Hippocampal formation (tissue), 2 donors: ENCODE measurements around the gene SPINDOC.
"Not testable (repeated sequence)": the region's sequence is repeated elsewhere in the genome, so short reads cannot be mapped to it uniquely, and the experiment has no call there.

Experiments
- DNase-seq, 2 donors: peaks; one replicate each; lab custom pipeline; 2025; lab: John Stamatoyannopoulos, UW

Gene SPINDOC

DNA sequence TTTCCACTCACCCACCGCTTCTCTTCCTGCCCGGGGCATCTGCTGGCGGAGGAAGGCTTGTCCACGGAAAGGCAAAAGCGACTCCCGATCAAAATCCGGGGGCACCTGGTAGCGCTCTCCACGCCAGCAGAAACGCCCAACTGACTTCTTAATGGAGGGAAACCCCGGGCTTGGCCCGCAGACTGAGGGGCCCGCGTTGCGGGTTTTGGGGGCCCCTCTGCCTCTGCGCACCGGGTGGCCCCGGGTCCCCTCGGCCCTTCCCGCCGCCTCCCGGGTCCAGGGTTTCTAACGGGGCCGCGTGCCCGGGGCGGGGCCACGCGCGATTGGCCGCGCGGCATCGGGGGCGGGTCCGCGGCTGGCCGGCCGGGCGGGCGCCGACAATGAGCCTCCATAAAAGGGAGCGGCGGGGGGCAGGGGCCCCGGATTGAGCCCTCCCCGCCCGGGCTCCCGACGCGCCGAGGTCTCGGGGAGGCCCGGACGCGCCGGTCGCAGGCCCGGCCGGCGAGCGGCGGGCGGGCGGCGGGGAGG is at the start of gene SPINDOC:
Gene SPINDOC (plus strand): TSS at position 422 of the 528 bp plus-strand sequence. CDS start 231 bp downstream, outside the sequence.
- DNase-seq = peak; percentile 64 to 80

DNA sequence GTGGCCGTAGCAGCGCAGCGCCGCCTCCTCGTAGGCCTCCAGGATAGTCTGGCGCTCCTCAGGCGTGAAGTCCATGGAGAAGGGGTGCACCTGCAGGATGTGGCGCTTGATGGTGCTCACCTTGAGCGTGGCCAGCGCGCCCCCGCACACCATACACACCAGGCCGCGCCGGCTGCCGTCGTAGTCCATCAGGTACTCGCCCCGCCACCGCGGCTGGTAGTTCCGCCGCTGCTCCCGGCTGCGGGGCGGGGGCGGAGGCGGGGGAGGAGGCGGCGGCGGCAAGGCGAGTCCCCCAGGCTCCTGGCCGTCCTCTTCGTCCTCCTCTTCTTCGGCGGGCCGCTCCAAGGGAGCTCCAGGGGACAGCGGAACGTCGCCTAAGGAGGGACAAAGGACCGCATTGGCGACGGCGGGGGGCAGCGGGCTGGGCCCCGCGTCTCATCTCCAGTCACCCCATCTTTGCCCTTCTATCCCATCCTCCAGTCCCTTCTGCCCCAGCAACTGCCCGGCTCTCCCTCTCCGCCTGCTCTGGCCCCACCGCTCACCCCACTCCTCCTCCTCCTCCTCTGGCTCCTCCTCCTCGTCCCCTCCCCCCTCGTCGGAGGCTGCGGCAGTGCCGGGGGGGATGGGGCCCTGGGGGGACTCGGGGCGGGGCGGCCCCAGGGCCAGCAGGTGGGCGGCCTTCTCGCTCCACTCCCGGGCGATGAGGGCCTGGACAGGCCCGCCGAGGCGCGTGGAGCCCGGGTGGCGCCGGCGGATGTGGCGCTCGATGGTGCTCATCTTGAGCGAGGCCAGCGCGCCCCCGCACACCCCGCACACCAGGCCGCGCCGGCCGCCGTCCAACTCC is 49.5 kb upstream of the SPINDOC start:
- DNase-seq = no peak

DNA sequence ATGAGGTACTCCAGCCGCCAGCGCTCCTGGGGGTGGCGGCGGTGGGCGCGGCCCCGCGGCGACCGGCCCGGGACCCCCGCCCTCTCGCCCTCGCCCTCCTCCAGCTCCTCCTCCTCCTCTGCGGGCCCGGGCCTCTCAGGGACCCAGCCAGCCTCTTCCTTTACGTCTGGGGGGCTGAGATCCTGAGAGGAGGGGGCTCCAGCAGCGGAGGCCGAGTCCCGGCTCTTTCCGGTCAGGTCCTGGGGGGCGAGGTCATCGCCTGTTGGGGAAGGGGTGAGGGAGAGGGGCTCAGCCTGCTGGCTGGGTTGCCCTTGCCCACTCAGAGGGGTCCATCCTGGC is 48.9 kb upstream of the SPINDOC start:
- no peak for DNase-seq

GRCh38 chr11:63764679-63765647 is 48.3 kb upstream of the SPINDOC start:
- DNase-seq = no peak

- DNase-seq = no peak
Measured at GRCh38 chr11:63765688-63766241, 47.5 kb upstream of the SPINDOC start.

- no peak for DNase-seq
Measured at GRCh38 chr11:63766531-63767235, 46.6 kb upstream of the SPINDOC start.

DNA sequence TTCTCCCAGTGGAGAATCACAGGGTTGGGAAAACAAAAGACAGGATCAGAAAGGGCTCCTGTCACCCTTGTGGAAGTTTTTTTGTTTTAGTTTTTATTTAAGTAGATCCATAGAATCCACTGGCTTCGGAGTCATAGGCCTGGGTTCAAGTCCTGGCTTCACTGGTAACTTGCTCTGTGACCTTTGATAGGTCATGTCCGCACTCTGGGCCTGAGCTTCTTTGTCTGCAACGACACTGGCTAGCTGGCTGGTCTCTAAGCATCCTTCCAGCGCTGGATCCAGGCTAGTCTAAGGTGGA is 46.0 kb upstream of the SPINDOC start:
- no peak for DNase-seq

DNA sequence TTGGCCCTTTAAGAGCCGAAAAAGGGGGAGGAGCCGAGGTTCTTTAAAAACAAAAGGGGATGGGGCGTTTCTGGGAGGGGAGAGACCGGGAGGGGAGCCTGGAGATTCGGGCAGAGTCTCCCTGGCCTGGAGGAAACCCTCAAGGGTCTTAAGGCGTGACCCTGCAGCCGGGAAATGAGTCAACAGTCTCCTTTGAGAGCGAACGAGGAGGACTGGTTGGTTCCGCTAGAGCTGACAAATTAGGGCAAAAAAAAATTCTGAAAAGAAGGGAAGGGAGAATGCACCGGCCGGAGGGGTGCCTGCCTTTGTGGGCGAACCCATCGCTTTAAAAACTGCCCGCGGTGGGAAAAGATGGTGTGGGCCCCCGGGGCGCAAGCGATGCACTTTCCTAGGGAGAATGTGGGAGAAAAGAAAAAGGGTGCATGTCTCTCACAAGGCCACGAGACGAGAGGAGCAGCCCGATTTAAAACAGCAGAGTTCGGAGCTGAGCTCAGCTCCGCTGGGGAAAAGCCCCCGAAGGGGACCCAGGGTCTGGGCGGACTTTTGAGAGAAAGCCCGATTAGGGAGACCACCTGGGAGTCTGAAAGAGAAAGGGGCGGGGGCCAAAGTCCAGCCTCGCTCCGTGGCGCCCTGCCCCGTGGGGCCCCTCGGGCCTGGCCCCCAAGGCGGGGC is 45.6 kb upstream of the SPINDOC start:
- peak in 1 of 2 donors; percentile 51 for DNase-seq

DNA sequence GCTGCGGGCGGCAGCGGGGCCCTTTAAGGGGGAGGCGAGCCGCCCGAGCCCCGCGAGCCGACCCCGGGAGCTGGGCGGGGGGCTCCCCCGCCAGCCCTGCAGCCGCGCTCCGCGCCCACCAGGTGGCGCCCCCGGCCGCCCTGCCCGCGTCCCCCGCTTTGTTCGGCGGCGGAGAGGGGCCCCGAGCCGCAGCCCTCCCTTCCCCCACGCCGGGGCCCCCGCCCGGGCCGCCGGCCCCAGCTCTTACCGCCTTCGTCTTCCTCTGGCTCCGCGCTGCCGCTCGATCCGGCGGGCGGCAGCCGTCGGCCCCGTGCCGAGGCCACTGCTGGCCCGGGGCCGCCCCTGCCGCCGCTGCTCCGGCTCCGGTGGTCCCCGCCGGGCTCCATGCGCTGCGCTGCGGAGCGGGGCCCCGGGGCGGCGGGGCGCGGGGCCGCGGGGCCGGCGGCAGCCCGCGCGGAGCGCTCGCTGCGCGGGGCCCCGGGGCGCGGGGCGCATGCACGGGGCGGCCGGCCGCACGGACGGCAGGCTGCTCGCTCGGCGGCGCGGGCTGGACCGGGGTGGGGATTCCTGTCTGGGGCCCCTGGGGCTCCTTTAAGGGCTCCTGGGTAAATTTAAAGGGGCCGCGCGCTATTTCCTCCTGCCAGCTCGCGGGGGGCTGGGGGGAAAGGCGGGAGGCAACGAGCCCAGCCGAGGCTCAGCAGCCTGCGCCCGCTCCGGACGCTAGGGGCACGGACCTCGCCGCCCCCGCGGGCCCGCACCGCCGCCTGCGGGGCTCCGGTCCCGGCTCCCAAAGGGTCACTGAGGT is 44.8 kb upstream of the SPINDOC start, which contains the start of gene ZFTA:
Gene ZFTA (minus strand): TSS at position 539 of the 805 bp plus-strand sequence. CDS start 153 bp downstream, at position 386.
- peak in 1 of 2 donors; percentile 39 for DNase-seq

- DNase-seq = no peak
Measured at GRCh38 chr11:63769042-63769713, 44.1 kb upstream of the SPINDOC start.

DNA sequence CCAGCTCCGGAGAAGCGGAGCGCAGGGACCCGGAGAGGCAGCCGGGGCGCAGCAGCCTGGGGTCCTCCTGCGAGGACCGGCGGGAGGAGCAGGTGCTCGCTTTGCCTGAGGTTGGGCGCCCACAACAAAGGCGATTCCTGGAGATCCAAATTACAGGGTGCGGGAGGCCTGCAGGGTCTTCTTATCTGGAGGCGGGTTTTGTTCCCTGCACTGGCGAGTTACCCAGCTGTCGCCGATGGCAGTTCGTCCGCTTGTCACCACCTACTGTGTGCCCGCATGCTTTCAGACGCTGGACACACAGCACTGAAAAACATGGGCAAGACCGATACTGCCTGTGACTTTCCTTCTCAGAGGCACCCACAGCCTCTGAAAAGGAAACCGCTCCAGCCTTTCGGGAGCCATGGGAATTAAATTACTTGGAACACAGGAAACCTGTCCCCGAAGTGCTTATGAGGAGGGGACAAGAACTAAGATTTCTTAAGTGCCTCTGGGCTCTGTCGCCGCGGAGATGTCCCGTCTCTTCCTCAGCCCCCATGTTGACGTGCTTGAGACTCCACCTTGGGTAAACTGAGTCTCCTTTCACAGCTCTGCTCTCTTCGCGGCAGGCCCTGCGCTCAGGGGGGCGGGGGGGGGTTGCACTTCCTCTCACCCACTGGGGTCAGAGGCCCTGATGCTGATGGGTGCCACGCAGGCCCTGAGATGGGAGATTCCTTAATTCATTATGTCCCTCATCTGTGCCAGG is 43.4 kb upstream of the SPINDOC start:
- no peak for DNase-seq

DNA sequence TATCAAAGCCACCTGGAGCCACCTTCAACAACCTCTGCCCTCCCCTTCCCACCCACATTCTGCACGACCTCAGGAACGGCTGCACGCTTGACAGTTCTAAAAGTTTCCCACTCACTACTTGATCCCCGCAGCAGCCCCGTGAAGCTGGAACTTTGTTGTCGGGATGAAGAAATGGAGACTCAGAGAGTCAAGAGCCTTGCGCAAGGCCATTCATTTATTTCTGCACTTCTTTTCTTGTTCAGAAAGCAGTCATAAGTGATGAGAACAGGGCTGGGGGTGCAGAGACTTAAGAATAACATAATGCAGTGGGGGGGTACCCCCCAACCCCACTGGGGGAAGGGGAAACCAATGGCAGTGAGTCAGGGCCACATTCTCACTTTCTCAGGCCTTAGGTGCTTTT is 42.5 kb upstream of the SPINDOC start:
- no peak for DNase-seq

DNA sequence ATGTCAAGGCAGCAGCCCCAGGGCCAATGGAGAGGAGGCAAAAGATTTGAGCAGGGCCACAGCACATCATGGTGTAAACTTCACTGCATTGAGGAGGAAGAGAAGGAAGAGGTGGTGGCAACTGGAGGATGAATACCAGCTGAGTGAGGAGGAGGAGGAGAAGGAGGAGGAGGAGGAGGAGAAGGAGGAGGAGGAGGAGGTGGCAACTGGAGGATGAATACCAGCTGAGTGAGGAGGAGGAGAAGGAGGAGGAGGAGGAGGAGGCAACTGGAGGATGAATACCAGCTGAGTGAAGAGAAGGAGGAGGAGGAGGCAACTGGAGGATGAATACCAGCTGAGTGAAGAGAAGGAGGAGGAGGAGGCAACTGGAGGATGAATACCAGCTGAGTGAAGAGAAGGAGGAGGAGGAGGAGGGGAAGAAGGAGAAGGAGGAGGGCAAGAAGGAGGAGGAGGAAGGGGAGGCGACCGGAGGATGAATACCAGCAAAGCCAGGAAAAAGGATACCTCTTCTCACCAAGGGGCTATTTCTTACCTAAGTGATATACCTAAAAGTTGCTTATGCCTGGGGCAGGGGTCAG is 41.4 kb upstream of the SPINDOC start:
- DNase-seq = not testable (repeated sequence)

DNA sequence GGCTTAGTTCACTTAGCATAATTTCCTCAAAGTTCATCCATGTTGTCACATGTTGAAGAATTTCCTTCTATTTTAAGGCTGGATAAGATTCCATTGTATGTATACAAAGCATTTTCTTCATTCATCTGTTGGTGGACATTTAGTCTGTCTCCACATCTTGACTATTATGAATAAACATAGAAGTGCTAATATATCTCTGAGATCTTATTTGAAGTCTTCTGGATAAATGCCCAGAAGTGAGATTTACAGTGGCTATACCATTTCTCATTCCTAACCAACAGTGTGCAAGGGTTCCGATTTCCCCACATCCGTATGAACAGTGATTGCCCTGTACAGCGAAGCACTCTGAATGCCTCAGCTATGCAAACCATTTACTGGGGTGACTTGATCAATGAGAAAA is 38.1 kb upstream of the SPINDOC start:
- DNase-seq = no peak

DNA sequence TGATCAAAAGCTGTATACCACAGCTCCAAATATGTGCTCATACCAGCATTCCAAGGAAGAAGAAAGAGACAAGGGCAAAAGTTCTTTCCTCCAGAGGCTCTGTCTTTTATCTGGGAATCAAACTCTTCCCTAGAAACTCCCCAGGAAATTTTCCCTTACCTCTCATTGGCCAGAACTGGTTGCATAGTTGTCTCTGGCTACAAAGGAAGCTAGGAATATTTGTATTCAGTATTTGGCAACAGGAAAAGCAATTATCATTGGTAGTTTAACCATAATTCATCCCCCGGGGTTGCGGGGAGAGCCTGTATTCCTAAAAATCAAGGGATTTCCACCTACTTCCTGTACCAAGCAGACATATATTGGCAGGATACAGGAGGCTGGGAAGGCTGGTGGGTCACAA is 34.2 kb upstream of the SPINDOC start:
- DNase-seq = no peak

- no peak for DNase-seq
Measured at GRCh38 chr11:63782749-63783148, 30.5 kb upstream of the SPINDOC start.

- DNase-seq = no peak
Measured at GRCh38 chr11:63783925-63784592, 29.2 kb upstream of the SPINDOC start.

DNA sequence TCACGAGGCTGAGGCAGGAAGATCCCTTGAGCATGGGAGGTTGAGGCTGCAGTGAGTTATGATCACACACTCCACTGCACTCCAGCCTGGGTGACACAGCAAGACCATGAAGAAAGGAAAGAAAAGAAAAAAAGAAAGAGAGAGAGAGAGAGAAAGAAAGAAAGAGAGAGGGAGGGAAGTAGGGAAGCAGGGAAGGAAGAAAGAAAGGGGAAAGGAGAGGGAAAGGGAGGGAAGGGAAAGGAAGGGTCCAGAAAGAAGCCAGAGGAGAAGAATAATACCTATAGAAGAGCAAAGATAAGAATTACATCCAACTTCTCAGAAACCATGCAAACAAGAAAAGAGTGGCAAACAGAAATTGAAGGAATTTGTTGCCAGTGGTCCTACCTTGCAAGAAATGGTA is 27.4 kb upstream of the SPINDOC start:
- DNase-seq = no peak
